ENCODE results near the gene DCP1B. TPM values are rescaled to one million over a fixed set of nuclear protein-coding genes. Genes with fewer than 3 reads are reported as not detected.

Gene DCP1B
- total and polyA plus RNA-seq, 10 donors = 5.5 to 20.8 (median 13.8) TPM

- H3K4me3 ChIP-seq = peak overlapping the region in 7 of 8 donors; percentile 20 to 75 (median 36)
- no peaks in the 10 kb centered on the region for H3K36me3 ChIP-seq
- H3K9me3 ChIP-seq = no peaks in the 10 kb centered on the region
- 11 to 23% (median 14%) methylated on average over 26 to 52 of the region's 52 CpGs for WGBS, 5 donors
- peak overlapping the region in 2 of 8 donors; percentile 21 to 79 for H3K27ac ChIP-seq
- peaks cover 2 to 52% (median 19%) of the 10 kb centered on the region in 6 donors for H3K4me1 ChIP-seq
- intact Hi-C loops (cut with DNase I; ENCODE audit: low total_unique reads) = loop anchor here (10.0 kb wide), 2 partner anchors 233 to 533 kb away; no protein-coding TSS in a partner anchor
- DNase-seq = no peak
- TF ChIP-seq POLR2A (IDR thresholded peaks at IDR 0.05) (no peak), CTCF (IDR thresholded peaks at IDR 0.05 in 8 of 11, conservative IDR thresholded peaks at IDR 0.05 in 3 of 11) (no peak), POLR2AphosphoS5 (IDR thresholded peaks at IDR 0.05) (no peak)
- peaks cover 0 to 63% (median 25%) of the 10 kb centered on the region in 7 donors for H3K27me3 ChIP-seq (replicated peaks in 1 of 7)
These were observed 47.7 kb upstream of the DCP1B start for GRCh38 chr12:2051700-2052621.

- no peak for DNase-seq
- no peaks in the 10 kb centered on the region for H3K36me3 ChIP-seq
- H3K27me3 ChIP-seq (replicated peaks in 1 of 7) = peaks cover 0 to 44% (median 25%) of the 10 kb centered on the region in 7 donors
- intact Hi-C loops (cut with DNase I; ENCODE audit: low total_unique reads) = loop anchor here (10.0 kb wide), 2 partner anchors 235 to 535 kb away; no protein-coding TSS in a partner anchor
- no peaks in the 10 kb centered on the region for H3K9me3 ChIP-seq
- no peak overlapping the region for H3K4me3 ChIP-seq
- H3K27ac ChIP-seq = no peak overlapping the region
- TF ChIP-seq CTCF (IDR thresholded peaks at IDR 0.05 in 8 of 11, conservative IDR thresholded peaks at IDR 0.05 in 3 of 11) = no peak
- TF ChIP-seq POLR2A (IDR thresholded peaks at IDR 0.05) = no peak
- TF ChIP-seq POLR2AphosphoS5 (IDR thresholded peaks at IDR 0.05) = no peak
- 51 to 61% (median 56%) methylated on average over 8 of the region's 8 CpGs for WGBS, 5 donors
- H3K4me1 ChIP-seq = peaks cover 0 to 35% (median 19%) of the 10 kb centered on the region in 6 donors
These were observed 45.6 kb upstream of the DCP1B start for GRCh38 chr12:2049604-2050540.

- Histone ChIP-seq H3K36me3 (no peaks in the 10 kb centered on the region), H3K4me1 (peaks cover 0 to 16% (median 10%) of the 10 kb centered on the region in 6 donors), H3K4me3 (no peak overlapping the region), H3K27ac (no peak overlapping the region), H3K27me3 (replicated peaks in 1 of 7) (peaks cover 0 to 23% (median 11%) of the 10 kb centered on the region in 7 donors), H3K9me3 (no peaks in the 10 kb centered on the region)
- TF ChIP-seq CTCF (IDR thresholded peaks at IDR 0.05 in 8 of 11, conservative IDR thresholded peaks at IDR 0.05 in 3 of 11) = no peak
- no peak for TF ChIP-seq POLR2AphosphoS5 (IDR thresholded peaks at IDR 0.05)
- TF ChIP-seq POLR2A (IDR thresholded peaks at IDR 0.05) = no peak
- intact Hi-C loops (cut with DNase I; ENCODE audit: low total_unique reads) = no loop called here
- 80 to 92% (median 91%) methylated on average over 5 to 7 of the region's 7 CpGs for WGBS, 5 donors
- no peak for DNase-seq
These were observed 43.5 kb upstream of the DCP1B start for GRCh38 chr12:2047752-2048151.
